Ishikawa (cell line): ENCODE data around the gene DACH1.

Source experiments
- CEBPB ChIP-seq: IDR thresholded peaks from 2 replicates; pipeline ENCODE4 v1.6.1; 2012
- CREB1 ChIP-seq: IDR thresholded peaks from 2 replicates; pipeline ENCODE4 v1.6.1; 2012; ENCODE audit warnings: low read depth
- EGR1 ChIP-seq: IDR thresholded peaks from 2 replicates; pipeline ENCODE4 v1.6.1; 2012
- EP300 ChIP-seq: IDR thresholded peaks from 2 replicates; pipeline ENCODE4 v1.6.1; 2012; ENCODE audit warnings: borderline replicate concordance
- FOXM1 ChIP-seq: IDR thresholded peaks from 2 replicates; pipeline ENCODE4 v1.6.1; 2012; ENCODE audit warnings: low read depth, borderline replicate concordance
- MAX ChIP-seq: IDR thresholded peaks from 2 replicates; pipeline ENCODE4 v1.6.1; 2012
- NFIC ChIP-seq: IDR thresholded peaks from 2 replicates; pipeline ENCODE4 v1.6.1; 2012
- RAD21 ChIP-seq: IDR thresholded peaks from 2 replicates; pipeline ENCODE4 v1.6.1; 2012; ENCODE audit warnings: low read depth
- REST ChIP-seq: IDR thresholded peaks from 2 replicates; pipeline ENCODE4 v1.6.1; 2012; ENCODE audit warnings: low read depth, mild to moderate bottlenecking
- TAF1 ChIP-seq: IDR thresholded peaks from 2 replicates; pipeline ENCODE4 v1.6.1; 2012; ENCODE audit warnings: low read depth, mild to moderate bottlenecking
- TCF12 ChIP-seq: IDR thresholded peaks from 2 replicates; pipeline ENCODE4 v1.6.1; 2012; ENCODE audit warnings: low read depth
- TEAD4 ChIP-seq: IDR thresholded peaks from 2 replicates; pipeline ENCODE4 v1.6.1; 2012
- USF1 ChIP-seq: IDR thresholded peaks from 2 replicates; pipeline ENCODE4 v1.6.1; 2012
- YY1 ChIP-seq: IDR thresholded peaks from 2 replicates; pipeline ENCODE4 v1.6.1; 2012; ENCODE audit warnings: low read depth
- ZBTB7A ChIP-seq: IDR thresholded peaks from 2 replicates; pipeline ENCODE4 v1.6.1; 2012; ENCODE audit warnings: low read depth

The DACH1 gene

GRCh38 chr13:71861769-71862458 lies 5.1 kb downstream of the DACH1 start:
- TF ChIP-seq TCF12 (no peak), CEBPB (no peak), RAD21 (no peak), YY1 (no peak)

GRCh38 chr13:71860547-71861138 lies 6.4 kb downstream of the DACH1 start:
- TF ChIP-seq TAF1 (no peak), NFIC (no peak), EP300 (no peak), MAX (no peak), TEAD4 (no peak), CEBPB (no peak), EGR1 (no peak), YY1 (no peak), REST (no peak), USF1 (no peak), FOXM1 (no peak), RAD21 (no peak), TCF12 (no peak), CREB1 (no peak), ZBTB7A (no peak)

- TF ChIP-seq MAX: no peak
These were observed 8.4 kb downstream of the DACH1 start for GRCh38 chr13:71858647-71859046.

- TF ChIP-seq USF1: no peak
- no peak for TF ChIP-seq TAF1
- no peak for TF ChIP-seq MAX
These were observed 10.4 kb downstream of the DACH1 start for GRCh38 chr13:71856548-71857043.

- no peak for TF ChIP-seq USF1
- no peak for TF ChIP-seq FOXM1
- no peak for TF ChIP-seq EGR1
- no peak for TF ChIP-seq YY1
- no peak for TF ChIP-seq TAF1
- no peak for TF ChIP-seq TEAD4
- no peak for TF ChIP-seq NFIC
- TF ChIP-seq ZBTB7A: no peak
- TF ChIP-seq EP300: no peak
- TF ChIP-seq CREB1: no peak
- TF ChIP-seq REST: no peak
- no peak for TF ChIP-seq CEBPB
- TF ChIP-seq RAD21: no peak
- TF ChIP-seq TCF12: no peak
- no peak for TF ChIP-seq MAX
These were observed 12.6 kb downstream of the DACH1 start for GRCh38 chr13:71854401-71854800.
